ENCODE measurements around the gene GMDS.
A peak's percentile ranks its signal among the peaks of the same experiment; 100 is the strongest.

The GMDS gene

GRCh38 chr6:2085657-2086056, 159.7 kb downstream of the GMDS start:
- Histone ChIP-seq H3K4me1 (peaks cover 0 to 41% (median 3%) of the 10 kb centered on the region in 4 donors), H3K4me3 (no peak overlapping the region), H3K27me3 (no peaks in the 10 kb centered on the region), H3K9me3 (no peaks in the 10 kb centered on the region), H3K27ac (peak overlapping the region; percentile 67 to 71), H3K36me3 (no peaks in the 10 kb centered on the region)
- no peak for DNase-seq
- intact Hi-C loops (cut with DNase I; ENCODE audit: low total_unique reads), result no loop called here
- no peak for TF ChIP-seq CTCF (IDR thresholded peaks at IDR 0.05)

DNA sequence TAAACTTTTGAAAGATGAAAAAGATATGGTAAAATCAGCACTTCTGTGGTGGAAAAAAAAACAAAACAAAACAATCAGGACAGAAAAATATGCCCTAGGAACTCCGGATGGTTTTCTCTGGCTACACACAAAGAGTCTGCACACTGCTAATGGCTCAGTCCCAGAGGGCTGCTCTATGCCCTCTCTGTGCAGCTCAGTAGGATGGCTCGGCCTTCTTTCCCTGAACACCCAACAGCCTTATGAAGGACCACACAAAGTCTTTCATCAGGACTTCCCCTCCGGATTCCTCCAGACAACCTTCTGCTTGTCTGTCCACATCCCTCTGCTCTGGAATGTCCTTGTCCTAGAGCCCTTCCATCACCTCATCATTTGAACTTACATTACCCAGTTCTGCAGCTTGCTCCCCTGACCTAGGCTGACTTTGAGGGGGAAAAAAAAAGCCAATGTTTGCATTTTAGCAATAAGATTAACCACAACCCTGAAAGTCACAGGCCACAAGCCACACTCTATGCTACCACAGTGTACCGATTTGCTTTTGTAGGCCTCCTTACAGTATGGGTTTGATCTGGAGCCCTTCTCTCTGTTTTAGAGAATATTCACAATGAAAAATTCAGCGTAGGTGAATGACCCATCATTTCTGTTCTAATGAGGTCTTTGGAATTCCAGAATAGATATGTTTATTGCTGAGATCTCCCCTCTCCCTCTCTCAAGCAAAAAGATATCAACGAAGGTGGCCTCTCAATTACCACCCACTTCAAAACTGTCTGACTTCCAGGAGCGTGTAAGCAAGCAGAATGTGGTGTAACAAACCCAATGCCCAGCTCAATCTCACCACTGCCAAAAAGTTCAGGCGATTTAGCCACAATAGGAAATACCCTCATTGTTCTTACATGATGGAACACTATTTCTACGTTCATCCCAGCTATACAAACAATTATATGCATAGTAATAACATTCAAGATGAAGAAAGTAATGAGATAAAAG, 164.0 kb downstream of the GMDS start:
- Histone ChIP-seq H3K36me3 (no peaks in the 10 kb centered on the region), H3K9me3 (no peaks in the 10 kb centered on the region), H3K4me1 (peaks cover 0 to 11% (median 3%) of the 10 kb centered on the region in 4 donors), H3K27me3 (no peaks in the 10 kb centered on the region), H3K27ac (no peak overlapping the region), H3K4me3 (no peak overlapping the region)
- TF ChIP-seq CTCF (IDR thresholded peaks at IDR 0.05), result no peak
- intact Hi-C loops (cut with DNase I; ENCODE audit: low total_unique reads), result no loop called here
- DNase-seq, result no peak

GRCh38 chr6:2078888-2079287, 166.5 kb downstream of the GMDS start:
- Histone ChIP-seq H3K4me3 (no peak overlapping the region), H3K4me1 (no peaks in the 10 kb centered on the region), H3K36me3 (no peaks in the 10 kb centered on the region), H3K27me3 (no peaks in the 10 kb centered on the region), H3K9me3 (no peaks in the 10 kb centered on the region), H3K27ac (no peak overlapping the region)
- DNase-seq, result no peak
- intact Hi-C loops (cut with DNase I; ENCODE audit: low total_unique reads), result no loop called here
- no peak for TF ChIP-seq CTCF (IDR thresholded peaks at IDR 0.05)

GRCh38 chr6:2077826-2078225, 167.6 kb downstream of the GMDS start:
- H3K9me3 ChIP-seq, result no peaks in the 10 kb centered on the region
- no peaks in the 10 kb centered on the region for H3K36me3 ChIP-seq
- DNase-seq, result no peak
- H3K4me1 ChIP-seq, result peaks cover 0 to 2% (median under 1%) of the 10 kb centered on the region in 4 donors
- H3K27ac ChIP-seq, result no peak overlapping the region
- intact Hi-C loops (cut with DNase I; ENCODE audit: low total_unique reads), result no loop called here
- no peak for TF ChIP-seq CTCF (IDR thresholded peaks at IDR 0.05)
- no peaks in the 10 kb centered on the region for H3K27me3 ChIP-seq
- no peak overlapping the region for H3K4me3 ChIP-seq

DNA sequence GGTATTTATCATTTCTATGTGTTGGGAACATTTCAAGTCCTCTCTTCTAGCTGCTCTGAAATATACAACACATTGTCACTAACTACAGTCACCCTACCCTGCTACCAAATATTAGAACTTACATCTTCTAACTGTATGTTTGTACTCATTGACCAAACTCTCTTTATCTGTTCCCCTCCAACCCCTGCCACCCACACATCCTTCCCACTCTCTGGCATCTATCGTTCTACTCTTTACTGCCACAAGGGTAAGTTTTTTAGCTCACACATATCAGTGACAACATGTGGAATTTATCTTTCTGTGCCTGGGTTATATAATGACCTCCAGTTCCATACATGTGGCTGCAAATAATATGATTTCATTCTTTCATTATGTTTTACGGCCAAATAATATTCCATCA, 171.9 kb downstream of the GMDS start:
- H3K4me3 ChIP-seq, result no peak overlapping the region
- TF ChIP-seq CTCF (IDR thresholded peaks at IDR 0.05), result no peak

More for the DNA sequence above, 171.9 kb downstream of the GMDS start:
- Histone ChIP-seq H3K36me3 (no peaks in the 10 kb centered on the region), H3K27me3 (no peaks in the 10 kb centered on the region), H3K9me3 (no peaks in the 10 kb centered on the region), H3K4me1 (peaks cover 0 to 10% (median 3%) of the 10 kb centered on the region in 4 donors), H3K27ac (no peak overlapping the region)
- DNase-seq, result no peak
- intact Hi-C loops (cut with DNase I; ENCODE audit: low total_unique reads), result no loop called here

Measured in tibial artery (tissue), 4 donors.